ENCODE results near the gene RSPRY1. TPM values are rescaled to one million over a fixed set of nuclear protein-coding genes. Genes with fewer than 3 reads are reported as not detected.

The RSPRY1 gene
- total RNA-seq, 4 donors from 2014 or later: 13.7 to 27.2 (median 23.1) TPM

DNA sequence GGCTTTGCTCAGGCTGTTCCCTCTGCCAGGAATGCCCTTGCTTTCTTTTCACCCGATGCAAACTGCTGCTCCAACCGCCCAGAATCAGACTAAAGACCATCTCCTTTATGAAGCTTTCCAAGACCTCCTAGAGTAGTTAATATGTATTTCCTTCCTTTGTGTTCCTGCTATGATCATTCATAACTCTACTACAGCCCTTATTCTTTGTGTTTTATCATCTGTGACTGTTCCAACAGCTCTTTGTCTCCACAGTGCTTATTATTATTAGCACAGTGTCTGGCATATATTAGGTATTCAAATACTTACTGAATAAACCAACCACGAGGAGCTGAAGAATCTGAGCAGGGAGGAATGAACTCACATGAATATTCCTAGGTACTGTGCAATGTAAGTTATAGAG lies 7.9 kb upstream of the RSPRY1 start:
- Histone ChIP-seq H3K9me3 (no peaks in the 10 kb centered on the region), H3K27me3 (no peaks in the 10 kb centered on the region), H3K27ac (no peak overlapping the region), H3K4me3 (no peak overlapping the region), H3K36me3 (peaks cover 0 to 25% (median 0%) of the 10 kb centered on the region in 3 donors), H3K4me1 (peaks cover 0 to under 1% (median 0%) of the 10 kb centered on the region in 3 donors)
- TF ChIP-seq, protein P1, sequence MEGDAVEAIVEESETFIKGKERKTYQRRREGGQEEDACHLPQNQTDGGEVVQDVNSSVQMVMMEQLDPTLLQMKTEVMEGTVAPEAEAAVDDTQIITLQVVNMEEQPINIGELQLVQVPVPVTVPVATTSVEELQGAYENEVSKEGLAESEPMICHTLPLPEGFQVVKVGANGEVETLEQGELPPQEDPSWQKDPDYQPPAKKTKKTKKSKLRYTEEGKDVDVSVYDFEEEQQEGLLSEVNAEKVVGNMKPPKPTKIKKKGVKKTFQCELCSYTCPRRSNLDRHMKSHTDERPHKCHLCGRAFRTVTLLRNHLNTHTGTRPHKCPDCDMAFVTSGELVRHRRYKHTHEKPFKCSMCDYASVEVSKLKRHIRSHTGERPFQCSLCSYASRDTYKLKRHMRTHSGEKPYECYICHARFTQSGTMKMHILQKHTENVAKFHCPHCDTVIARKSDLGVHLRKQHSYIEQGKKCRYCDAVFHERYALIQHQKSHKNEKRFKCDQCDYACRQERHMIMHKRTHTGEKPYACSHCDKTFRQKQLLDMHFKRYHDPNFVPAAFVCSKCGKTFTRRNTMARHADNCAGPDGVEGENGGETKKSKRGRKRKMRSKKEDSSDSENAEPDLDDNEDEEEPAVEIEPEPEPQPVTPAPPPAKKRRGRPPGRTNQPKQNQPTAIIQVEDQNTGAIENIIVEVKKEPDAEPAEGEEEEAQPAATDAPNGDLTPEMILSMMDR (IDR thresholded peaks at IDR 0.05): no peak
- no peak for TF ChIP-seq POLR2A (IDR thresholded peaks at IDR 0.05)
- intact Hi-C loops (cut with DNase I): no loop called here
- 59 to 62% methylated on average over 3 of the region's 3 CpGs for WGBS, 2 donors
- no peak for DNase-seq

DNA sequence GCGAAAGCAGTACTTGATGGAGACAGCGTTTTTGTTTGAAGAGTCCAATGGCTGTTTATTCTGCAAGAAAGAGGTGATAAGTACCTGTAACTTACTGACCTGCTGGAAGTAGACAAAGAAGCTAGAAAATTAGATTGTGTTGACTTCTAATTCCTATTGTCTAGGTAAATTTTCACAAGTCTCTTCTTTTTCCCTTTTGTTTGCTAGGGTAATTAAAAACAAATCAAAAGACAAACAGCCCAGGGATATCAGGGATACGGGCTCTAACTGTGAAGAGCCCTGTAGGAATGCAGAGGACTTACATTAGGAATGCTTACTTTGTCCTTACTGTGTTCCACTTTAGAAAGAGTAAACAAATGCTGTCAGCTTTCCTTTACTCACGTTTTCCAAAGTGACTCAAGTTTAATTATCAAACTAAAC lies 7.3 kb upstream of the RSPRY1 start:
- H3K36me3 ChIP-seq: peaks cover 0 to 19% (median 0%) of the 10 kb centered on the region in 3 donors
- DNase-seq: no peak
- H3K4me3 ChIP-seq: no peak overlapping the region
- no peaks in the 10 kb centered on the region for H3K27me3 ChIP-seq
- H3K9me3 ChIP-seq: no peaks in the 10 kb centered on the region
- 62 to 67% methylated on average over 4 of the region's 4 CpGs for WGBS, 2 donors
- H3K4me1 ChIP-seq: peaks cover 0 to 6% (median 0%) of the 10 kb centered on the region in 3 donors
- no peak overlapping the region for H3K27ac ChIP-seq
- TF ChIP-seq, protein P1 (IDR thresholded peaks at IDR 0.05): no peak
- no peak for TF ChIP-seq POLR2A (IDR thresholded peaks at IDR 0.05)
- intact Hi-C loops (cut with DNase I): no loop called here

DNA sequence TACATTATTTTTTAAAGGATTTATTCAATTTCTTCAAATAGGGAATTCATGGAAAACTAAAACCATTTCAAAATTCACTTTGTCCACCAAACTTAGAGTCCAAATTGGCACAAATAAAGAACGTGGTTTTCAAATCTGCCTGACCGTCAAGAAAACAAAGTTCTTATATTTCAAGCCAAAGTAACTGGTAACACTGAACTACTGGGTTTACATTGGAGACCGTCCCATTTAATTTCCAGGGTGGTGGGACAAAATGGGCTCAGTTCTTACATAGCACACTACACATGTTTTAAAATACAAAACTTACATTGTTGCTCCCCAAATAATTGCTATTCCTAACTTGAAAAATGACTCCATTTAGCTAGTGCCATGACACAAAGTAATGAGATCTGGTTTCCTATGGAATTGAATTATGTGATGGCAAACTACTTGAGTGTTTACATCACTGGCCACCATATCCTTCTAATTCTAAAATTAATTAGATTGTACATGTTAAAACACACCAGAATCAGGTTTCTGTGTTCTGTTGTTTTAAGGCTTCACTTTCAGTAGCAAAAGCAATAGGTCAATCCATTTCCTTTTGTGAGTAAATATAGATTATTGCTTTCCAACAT lies 6.8 kb upstream of the RSPRY1 start:
- intact Hi-C loops (cut with DNase I): no loop called here
- H3K4me1 ChIP-seq: peaks cover 0 to 12% (median 0%) of the 10 kb centered on the region in 3 donors
- no peaks in the 10 kb centered on the region for H3K27me3 ChIP-seq
- peaks cover 0 to 17% (median 0%) of the 10 kb centered on the region in 3 donors for H3K36me3 ChIP-seq
- DNase-seq: no peak
- no peak overlapping the region for H3K4me3 ChIP-seq
- no peak overlapping the region for H3K27ac ChIP-seq
- TF ChIP-seq POLR2A (IDR thresholded peaks at IDR 0.05): no peak
- TF ChIP-seq, protein P1 (IDR thresholded peaks at IDR 0.05): no peak
- no peaks in the 10 kb centered on the region for H3K9me3 ChIP-seq
- WGBS, 2 donors: 83 to 85% methylated on average over 3 of the region's 3 CpGs

DNA sequence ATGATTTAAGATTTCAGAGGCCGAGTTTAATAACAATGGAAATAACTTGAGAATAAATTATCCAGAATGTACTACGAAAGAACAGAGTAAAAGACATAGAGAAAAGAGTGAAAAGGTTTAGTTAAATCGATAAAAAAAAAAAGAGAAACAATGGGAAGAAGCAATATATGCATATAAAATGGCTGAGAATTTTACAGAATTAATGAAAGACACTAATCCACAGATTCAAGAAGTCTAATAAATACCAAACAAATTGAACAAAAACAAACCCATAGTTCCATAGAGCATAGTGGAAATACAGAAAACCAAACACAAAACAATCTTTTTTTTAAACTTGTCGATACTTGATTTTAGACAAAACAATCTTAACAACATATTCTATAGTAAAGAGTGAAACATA lies 2.0 kb upstream of the RSPRY1 start:
- Histone ChIP-seq H3K9me3 (no peaks in the 10 kb centered on the region), H3K4me1 (peaks cover 7 to 45% (median 21%) of the 10 kb centered on the region in 3 donors), H3K4me3 (peak overlapping the region in 1 of 4 donors; percentile 96), H3K36me3 (no peaks in the 10 kb centered on the region), H3K27me3 (no peaks in the 10 kb centered on the region), H3K27ac (no peak overlapping the region)
- intact Hi-C loops (cut with DNase I): no loop called here
- WGBS, 2 donors: 90 to 91% methylated on average over 4 of the region's 4 CpGs
- TF ChIP-seq POLR2A (IDR thresholded peaks at IDR 0.05): no peak
- TF ChIP-seq, protein P1 (IDR thresholded peaks at IDR 0.05): no peak
- no peak for DNase-seq

DNA sequence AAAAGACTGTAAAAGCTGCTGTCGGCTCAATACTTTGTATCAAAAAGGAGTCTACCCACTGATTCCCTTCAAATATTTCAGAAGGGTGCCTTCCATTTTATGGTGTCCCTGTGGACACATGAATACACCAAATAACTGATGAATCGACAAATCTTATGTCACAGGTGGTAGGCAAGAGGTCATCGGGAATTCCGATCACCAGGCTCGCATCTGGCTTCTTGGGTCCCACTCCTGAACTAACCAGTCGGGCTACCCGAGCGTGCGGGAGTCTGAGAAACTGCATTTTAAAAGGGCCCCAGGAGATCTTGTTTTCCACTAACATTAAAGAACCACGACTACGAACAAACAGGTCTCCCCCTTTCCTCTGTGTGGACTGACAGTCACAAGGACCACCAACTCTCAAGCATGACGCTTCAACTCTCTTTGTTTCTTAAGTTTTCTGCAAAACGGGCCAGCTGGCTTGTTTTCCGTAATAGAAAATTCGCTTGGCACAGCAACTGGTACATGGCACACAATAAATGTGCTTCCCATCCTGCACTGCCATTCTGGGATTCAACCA lies 1.2 kb upstream of the RSPRY1 start:
- Histone ChIP-seq H3K4me1 (peaks cover 7 to 47% (median 21%) of the 10 kb centered on the region in 3 donors), H3K4me3 (peak overlapping the region; percentile 79 to 99 (median 96)), H3K36me3 (peaks cover 0 to 5% (median 0%) of the 10 kb centered on the region in 3 donors), H3K27me3 (no peaks in the 10 kb centered on the region), H3K9me3 (no peaks in the 10 kb centered on the region), H3K27ac (peak overlapping the region; percentile 94 to 97 (median 96))
- intact Hi-C loops (cut with DNase I): no loop called here
- DNase-seq: no peak
- TF ChIP-seq, protein P1 (IDR thresholded peaks at IDR 0.05): no peak
- TF ChIP-seq POLR2A (IDR thresholded peaks at IDR 0.05): peak in 1 of 4 donors; percentile 15
- 14 to 22% methylated on average over 15 of the region's 15 CpGs for WGBS, 2 donors
